Measurements from ENCODE around the gene EPHB1.

The EPHB1 gene

GRCh38 chr3:134836921-134837320, 41.9 kb downstream of the EPHB1 start:
- DNase-seq (ENCODE audit: low read depth) = no peak
- TF ChIP-seq, protein P1, sequence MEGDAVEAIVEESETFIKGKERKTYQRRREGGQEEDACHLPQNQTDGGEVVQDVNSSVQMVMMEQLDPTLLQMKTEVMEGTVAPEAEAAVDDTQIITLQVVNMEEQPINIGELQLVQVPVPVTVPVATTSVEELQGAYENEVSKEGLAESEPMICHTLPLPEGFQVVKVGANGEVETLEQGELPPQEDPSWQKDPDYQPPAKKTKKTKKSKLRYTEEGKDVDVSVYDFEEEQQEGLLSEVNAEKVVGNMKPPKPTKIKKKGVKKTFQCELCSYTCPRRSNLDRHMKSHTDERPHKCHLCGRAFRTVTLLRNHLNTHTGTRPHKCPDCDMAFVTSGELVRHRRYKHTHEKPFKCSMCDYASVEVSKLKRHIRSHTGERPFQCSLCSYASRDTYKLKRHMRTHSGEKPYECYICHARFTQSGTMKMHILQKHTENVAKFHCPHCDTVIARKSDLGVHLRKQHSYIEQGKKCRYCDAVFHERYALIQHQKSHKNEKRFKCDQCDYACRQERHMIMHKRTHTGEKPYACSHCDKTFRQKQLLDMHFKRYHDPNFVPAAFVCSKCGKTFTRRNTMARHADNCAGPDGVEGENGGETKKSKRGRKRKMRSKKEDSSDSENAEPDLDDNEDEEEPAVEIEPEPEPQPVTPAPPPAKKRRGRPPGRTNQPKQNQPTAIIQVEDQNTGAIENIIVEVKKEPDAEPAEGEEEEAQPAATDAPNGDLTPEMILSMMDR (IDR thresholded peaks at IDR 0.05; ENCODE audit: low read depth, low read length, missing control alignments) = no peak
- in situ Hi-C loops (cut with HindIII; ENCODE audit: low sequenced_read_pairs) = no loop called here
- H3K4me3 ChIP-seq (ENCODE audit: low read depth, low read length) = no peak overlapping the region

- H3K4me3 ChIP-seq (ENCODE audit: low read depth, low read length) = no peak overlapping the region
- TF ChIP-seq, protein P1 (IDR thresholded peaks at IDR 0.05; ENCODE audit: low read depth, low read length, missing control alignments) = no peak
- DNase-seq (ENCODE audit: low read depth) = no peak
- in situ Hi-C loops (cut with HindIII; ENCODE audit: low sequenced_read_pairs) = no loop called here
These were observed 43.5 kb downstream of the EPHB1 start for GRCh38 chr3:134838599-134838998.

DNA sequence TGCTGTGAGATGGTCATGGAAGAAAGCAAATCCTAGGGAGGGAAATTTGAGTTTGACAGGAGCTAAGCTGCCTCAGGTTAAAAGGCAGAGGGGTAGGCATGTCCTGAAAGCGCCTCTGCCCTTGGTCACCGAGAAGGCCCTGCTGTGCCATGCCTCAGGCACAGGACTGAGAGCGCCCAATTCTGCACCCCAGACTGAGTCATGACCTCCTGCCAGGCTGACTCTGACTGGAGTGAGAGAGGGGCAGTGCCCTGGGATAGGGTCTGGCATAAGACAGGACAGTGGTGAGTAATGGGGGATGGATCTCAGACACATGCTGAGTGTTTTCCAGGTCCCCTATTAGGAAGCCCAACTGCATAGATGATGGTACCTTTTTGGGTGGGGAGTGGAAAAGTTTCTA, 44.4 kb downstream of the EPHB1 start:
- no peak overlapping the region for H3K4me3 ChIP-seq (ENCODE audit: low read depth, low read length)
- TF ChIP-seq, protein P1 (IDR thresholded peaks at IDR 0.05; ENCODE audit: low read depth, low read length, missing control alignments) = no peak
- in situ Hi-C loops (cut with HindIII; ENCODE audit: low sequenced_read_pairs) = no loop called here
- no peak for DNase-seq (ENCODE audit: low read depth)

- TF ChIP-seq, protein P1 (IDR thresholded peaks at IDR 0.05; ENCODE audit: low read depth, low read length, missing control alignments) = no peak
- in situ Hi-C loops (cut with HindIII; ENCODE audit: low sequenced_read_pairs) = no loop called here
- H3K4me3 ChIP-seq (ENCODE audit: low read depth, low read length) = no peak overlapping the region
- no peak for DNase-seq (ENCODE audit: low read depth)
These were observed 44.9 kb downstream of the EPHB1 start for GRCh38 chr3:134839990-134840389.

DNA sequence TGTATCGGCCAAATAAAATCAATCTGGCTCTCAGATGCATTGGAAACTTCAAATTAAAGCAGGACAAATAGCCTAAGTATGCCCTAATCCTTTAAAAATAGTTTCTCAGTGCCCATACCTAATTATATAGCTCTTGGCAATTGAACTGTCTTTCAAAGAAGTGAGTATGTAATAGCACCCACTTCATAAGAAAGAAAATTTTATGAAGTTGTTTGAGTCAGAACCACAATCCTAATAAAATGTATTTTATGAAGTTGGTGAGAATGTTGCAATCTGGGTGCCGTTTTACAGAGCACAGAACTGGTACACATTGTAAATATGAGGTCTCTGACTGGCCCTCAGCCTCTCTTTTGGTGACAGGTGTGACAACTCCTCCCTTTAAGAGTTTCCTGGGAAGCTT, 45.4 kb downstream of the EPHB1 start:
- TF ChIP-seq, protein P1 (IDR thresholded peaks at IDR 0.05; ENCODE audit: low read depth, low read length, missing control alignments) = no peak

GRCh38 chr3:134846084-134846483, 51.0 kb downstream of the EPHB1 start:
- DNase-seq (ENCODE audit: low read depth) = no peak
- TF ChIP-seq, protein P1 (IDR thresholded peaks at IDR 0.05; ENCODE audit: low read depth, low read length, missing control alignments) = no peak
- no peak overlapping the region for H3K4me3 ChIP-seq (ENCODE audit: low read depth, low read length)
- in situ Hi-C loops (cut with HindIII; ENCODE audit: low sequenced_read_pairs) = no loop called here

More for the DNA sequence above, 45.4 kb downstream of the EPHB1 start:
- no peak for DNase-seq (ENCODE audit: low read depth)
- H3K4me3 ChIP-seq (ENCODE audit: low read depth, low read length) = no peak overlapping the region
- in situ Hi-C loops (cut with HindIII; ENCODE audit: low sequenced_read_pairs) = no loop called here

GRCh38 chr3:134846911-134847317, 51.9 kb downstream of the EPHB1 start:
- TF ChIP-seq, protein P1 (IDR thresholded peaks at IDR 0.05; ENCODE audit: low read depth, low read length, missing control alignments) = no peak

More at GRCh38 chr3:134846911-134847317, 51.9 kb downstream of the EPHB1 start:
- in situ Hi-C loops (cut with HindIII; ENCODE audit: low sequenced_read_pairs) = no loop called here
- DNase-seq (ENCODE audit: low read depth) = peak; percentile 36
- H3K4me3 ChIP-seq (ENCODE audit: low read depth, low read length) = no peak overlapping the region
